T-helper 1 cell (primary cell): ENCODE data around the gene NKAIN2.
"Not testable (repeated sequence)": the region's sequence is repeated elsewhere in the genome, so short reads cannot be mapped to it uniquely, and the experiment has no call there.

Experiments used
- DNase-seq, 5 donors: peaks; one replicate each; pipeline ENCODE4 v3.0.0-alpha.2; 2012 to 2020

NKAIN2 gene

GRCh38 chr6:124446961-124447360, 643.3 kb downstream of the NKAIN2 start:
- no peak for DNase-seq

GRCh38 chr6:124459268-124459667, 655.6 kb downstream of the NKAIN2 start:
- no peak for DNase-seq

GRCh38 chr6:124462750-124463149, 659.1 kb downstream of the NKAIN2 start:
- no peak for DNase-seq

GRCh38 chr6:124463271-124463670, 659.6 kb downstream of the NKAIN2 start:
- DNase-seq, result no peak

- DNase-seq, result not testable (repeated sequence)
Measured at GRCh38 chr6:124464600-124464999, 660.9 kb downstream of the NKAIN2 start.

- DNase-seq, result no peak
Measured at GRCh38 chr6:124466949-124467348, 663.3 kb downstream of the NKAIN2 start.

GRCh38 chr6:124467366-124467765, 663.7 kb downstream of the NKAIN2 start:
- no peak for DNase-seq

GRCh38 chr6:124470803-124471202, 667.1 kb downstream of the NKAIN2 start:
- DNase-seq, result no peak

- DNase-seq, result no peak
Measured at GRCh38 chr6:124475176-124475575, 671.5 kb downstream of the NKAIN2 start.

- DNase-seq, result no peak
Measured at GRCh38 chr6:124478906-124479305, 675.2 kb downstream of the NKAIN2 start.

GRCh38 chr6:124479991-124480430, 676.3 kb downstream of the NKAIN2 start:
- no peak for DNase-seq

- no peak for DNase-seq
Measured at GRCh38 chr6:124482071-124482491, 678.4 kb downstream of the NKAIN2 start.

GRCh38 chr6:124487623-124488431, 684.2 kb downstream of the NKAIN2 start:
- DNase-seq, result no peak

GRCh38 chr6:124490122-124490521, 686.5 kb downstream of the NKAIN2 start:
- DNase-seq, result no peak

GRCh38 chr6:124493259-124493658, 689.6 kb downstream of the NKAIN2 start:
- no peak for DNase-seq

- DNase-seq, result no peak
Measured at GRCh38 chr6:124494956-124495664, 691.4 kb downstream of the NKAIN2 start.

- DNase-seq, result no peak
Measured at GRCh38 chr6:124495665-124496190, 692.1 kb downstream of the NKAIN2 start.

GRCh38 chr6:124496334-124496733, 692.7 kb downstream of the NKAIN2 start:
- DNase-seq, result no peak

GRCh38 chr6:124512431-124512830, 708.8 kb downstream of the NKAIN2 start:
- DNase-seq, result no peak

- DNase-seq, result no peak
Measured at GRCh38 chr6:124517339-124517738, 713.7 kb downstream of the NKAIN2 start.

GRCh38 chr6:124520514-124520913, 716.8 kb downstream of the NKAIN2 start:
- no peak for DNase-seq

GRCh38 chr6:124522335-124522734, 718.7 kb downstream of the NKAIN2 start:
- DNase-seq, result no peak

- no peak for DNase-seq
Measured at GRCh38 chr6:124524491-124525200, 721.0 kb downstream of the NKAIN2 start.
